ENCODE measurements around the gene BCL11A.

- TF ChIP-seq POLR2AphosphoS5 (IDR thresholded peaks at IDR 0.05) (no peak), CTCF (IDR thresholded peaks at IDR 0.05; ENCODE audit: poor library complexity, severe bottlenecking) (no peak)
Measured at GRCh38 chr2:60577682-60578283, 24.3 kb upstream of the BCL11A start.
